Testis (tissue), 3 donors: Measurements from ENCODE around the gene MLH3. TPM values are rescaled to one million over a fixed set of nuclear protein-coding genes. Genes with fewer than 3 reads are reported as not detected.

Experiments
- DNase-seq: peaks from one replicate; pipeline ENCODE4 v3.0.0-alpha.2; 2019
- H3K27ac ChIP-seq, 2 donors: fragments of 200-600 bp; sonication (generic); one replicate each; pipeline ENCODE4 v1.5.1; 2019
- H3K27me3 ChIP-seq: fragments of 200-600 bp; sonication (generic); one replicate; pipeline ENCODE4 v1.5.1; 2019
- H3K36me3 ChIP-seq: fragments of 200-600 bp; sonication (generic); one replicate; pipeline ENCODE4 v1.5.1; 2017; ENCODE audit warnings: low read depth; ENCODE audit errors: missing control alignments
- H3K4me1 ChIP-seq: fragments of 200-600 bp; sonication (generic); one replicate; pipeline ENCODE4 v1.5.1; 2019
- H3K4me3 ChIP-seq, 2 donors: fragments of 200-600 bp; sonication (generic); one replicate each; pipeline ENCODE4 v1.5.1; 2017 to 2019
- H3K9me3 ChIP-seq: fragments of 200-600 bp; sonication (generic); one replicate; pipeline ENCODE4 v1.5.1; 2017
- CTCF ChIP-seq, 3 experiments: fragments of 450-650 bp in 2 of 3; fragments of 200-600 bp in 1 of 3; sonication (generic) in 1 of 3; IDR thresholded peaks; one replicate each; pipeline ENCODE4 v1.5.1; 2016 to 2019; ENCODE audit warnings: antibody characterized with exemption in 3 of 3, mild to moderate bottlenecking in 2 of 3, moderate library complexity in 1 of 3
- POLR2A ChIP-seq: fragments of 450-650 bp; IDR thresholded peaks from one replicate; pipeline ENCODE4 v1.6.1; 2017; ENCODE audit warnings: antibody characterized with exemption, mild to moderate bottlenecking, moderate library complexity
- WGBS, 2 donors: methylation state at CpG; one replicate each; pipeline ENCODE4 v1.1.5; 2018; 5-methylcytosine and 5-hydroxymethylcytosine counted together
- intact Hi-C: fragments of 100-400 bp; cut with DNase I; formaldehyde crosslinking; loops from one replicate; pipeline ENCODE4 v1.15.1; 2023; ENCODE audit warnings: low total_unique reads
- polyA plus RNA-seq: library from polyadenylated mRNA; stranded (reverse); fragments of 350-450 nt; fragmentation: Illumina TruSeq; extraction: RNeasy Lipid Tissue Mini Kit (QIAGEN cat#74804); gene quantifications from one replicate; pipeline ENCODE4 v1.2.3, GENCODE V29; 2014; ENCODE audit warnings: low read depth, low replicate concordance; ENCODE audit not compliant: insufficient read depth
- total RNA-seq, 2 donors: library from RNA; depleted of rRNA; stranded (reverse); fragments of >200 nt; gene quantifications; one replicate each; pipeline ENCODE4 v1.2.3, GENCODE V29; 2016

Gene MLH3
- total and polyA plus RNA-seq, 3 donors from 2014 or later: 21.5 to 36.2 (median 31.8) TPM

- Histone ChIP-seq H3K36me3 (no peaks in the 10 kb centered on the region), H3K4me1 (no peaks in the 10 kb centered on the region), H3K9me3 (no peaks in the 10 kb centered on the region), H3K4me3 (no peak overlapping the region), H3K27me3 (no peaks in the 10 kb centered on the region), H3K27ac (no peak overlapping the region)
- DNase-seq: no peak
- no peak for TF ChIP-seq POLR2A
- TF ChIP-seq CTCF (IDR thresholded peaks at IDR 0.05): no peak
- 89 to 91% methylated on average over 4 of the region's 4 CpGs for WGBS, 2 donors
- intact Hi-C loops: no loop called here
Measured at GRCh38 chr14:75095690-75096089, 44.4 kb upstream of the MLH3 start.

DNA sequence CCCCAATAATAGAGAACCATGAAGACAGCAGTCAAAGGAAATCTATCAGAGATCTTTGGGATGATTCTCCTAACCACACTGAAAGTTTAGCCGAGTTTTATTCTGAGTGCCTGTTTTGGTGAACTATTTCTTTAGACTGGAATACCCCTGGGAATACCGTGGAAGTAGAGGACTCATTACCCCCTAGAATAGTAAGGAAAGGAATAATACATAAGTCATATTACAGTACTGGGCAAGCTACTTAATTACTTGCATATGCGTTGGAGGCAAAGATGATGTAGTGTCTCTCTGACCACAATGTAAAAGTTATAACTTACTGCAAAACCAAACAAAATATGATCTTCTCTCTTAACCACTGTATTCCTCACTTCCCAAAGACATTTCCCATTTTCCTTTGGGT is 43.6 kb upstream of the MLH3 start:
- H3K4me3 ChIP-seq: no peak overlapping the region
- WGBS, 2 donors: 88 to 96% methylated on average over 3 of the region's 3 CpGs
- no peak for DNase-seq
- H3K36me3 ChIP-seq: no peaks in the 10 kb centered on the region
- no peaks in the 10 kb centered on the region for H3K27me3 ChIP-seq
- no peak overlapping the region for H3K27ac ChIP-seq
- H3K4me1 ChIP-seq: no peaks in the 10 kb centered on the region
- TF ChIP-seq CTCF (IDR thresholded peaks at IDR 0.05): no peak
- TF ChIP-seq POLR2A: no peak
- intact Hi-C loops: no loop called here
- no peaks in the 10 kb centered on the region for H3K9me3 ChIP-seq

- Histone ChIP-seq H3K36me3 (no peaks in the 10 kb centered on the region), H3K27me3 (no peaks in the 10 kb centered on the region), H3K27ac (no peak overlapping the region), H3K4me1 (no peaks in the 10 kb centered on the region), H3K9me3 (no peaks in the 10 kb centered on the region), H3K4me3 (no peak overlapping the region)
- TF ChIP-seq CTCF (IDR thresholded peaks at IDR 0.05): no peak
- no peak for TF ChIP-seq POLR2A
- no peak for DNase-seq
- 80 to 86% methylated on average over 2 of the region's 2 CpGs for WGBS, 2 donors
- intact Hi-C loops: no loop called here
Measured at GRCh38 chr14:75092698-75093097, 41.4 kb upstream of the MLH3 start.

- no peaks in the 10 kb centered on the region for H3K9me3 ChIP-seq
- intact Hi-C loops: no loop called here
- H3K4me3 ChIP-seq: no peak overlapping the region
- TF ChIP-seq POLR2A: no peak
- no peak for TF ChIP-seq CTCF (IDR thresholded peaks at IDR 0.05)
- H3K27ac ChIP-seq: no peak overlapping the region
- 83 to 88% methylated on average over 8 of the region's 8 CpGs for WGBS, 2 donors
- H3K36me3 ChIP-seq: no peaks in the 10 kb centered on the region
- no peaks in the 10 kb centered on the region for H3K27me3 ChIP-seq
- no peaks in the 10 kb centered on the region for H3K4me1 ChIP-seq
- DNase-seq: no peak
Measured at GRCh38 chr14:75091251-75091650, 40.0 kb upstream of the MLH3 start.

DNA sequence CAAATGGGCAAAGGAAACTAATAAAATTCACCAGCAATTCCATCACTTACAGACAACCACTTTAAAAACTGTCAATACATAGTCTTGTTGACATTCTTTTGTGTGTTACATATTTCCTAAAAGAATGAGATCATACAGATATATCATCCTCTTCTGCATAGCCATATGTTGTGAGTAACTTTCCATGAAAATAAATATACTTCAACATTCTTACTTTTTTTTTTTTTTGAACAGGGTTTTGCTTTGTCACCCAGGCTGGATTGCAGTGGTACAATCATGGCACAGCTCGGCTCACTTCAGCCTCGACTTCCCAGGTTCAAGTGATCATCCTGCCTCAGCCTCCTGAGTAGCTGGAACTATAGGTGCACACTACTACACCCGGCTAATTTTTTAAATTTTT is 39.1 kb upstream of the MLH3 start:
- Histone ChIP-seq H3K27me3 (no peaks in the 10 kb centered on the region), H3K9me3 (no peaks in the 10 kb centered on the region), H3K4me1 (no peaks in the 10 kb centered on the region), H3K36me3 (no peaks in the 10 kb centered on the region), H3K27ac (no peak overlapping the region), H3K4me3 (no peak overlapping the region)
- intact Hi-C loops: no loop called here
- DNase-seq: no peak
- no peak for TF ChIP-seq POLR2A
- TF ChIP-seq CTCF (IDR thresholded peaks at IDR 0.05): no peak
- 87 to 89% methylated on average over 3 of the region's 3 CpGs for WGBS, 2 donors
